ENCODE data around the gene VAMP7.
"Not testable (repeated sequence)": the region's sequence is repeated elsewhere in the genome, so short reads cannot be mapped to it uniquely, and the experiment has no call there.

The VAMP7 gene
- total RNA-seq = 45.6 to 51.6 reads per million in 2 donors

- DNase-seq = peak; percentile 56
Measured at GRCh38 chrX:155881158-155881993, at the start of gene VAMP7. Gene VAMP7 (plus strand): TSS chrX:155881345. CDS start chrX:155889467, 8,122 bp downstream.

- DNase-seq = no peak
Measured at GRCh38 chrX:155841232-155841631, 39.9 kb upstream of the VAMP7 start.

GRCh38 chrX:155851786-155852185 is 29.4 kb upstream of the VAMP7 start:
- not testable (repeated sequence) for DNase-seq

GRCh38 chrX:155857561-155857960 is 23.6 kb upstream of the VAMP7 start:
- DNase-seq = no peak

- DNase-seq = no peak
Measured at GRCh38 chrX:155864655-155865054, 16.5 kb upstream of the VAMP7 start.

- DNase-seq = no peak
Measured at GRCh38 chrX:155865193-155865592, 16.0 kb upstream of the VAMP7 start.

- DNase-seq = no peak
Measured at GRCh38 chrX:155867821-155868220, 13.3 kb upstream of the VAMP7 start.

GRCh38 chrX:155870958-155871357 is 10.2 kb upstream of the VAMP7 start:
- no peak for DNase-seq

- no peak for DNase-seq
Measured at GRCh38 chrX:155871934-155872333, 9.2 kb upstream of the VAMP7 start.

- DNase-seq = no peak
Measured at GRCh38 chrX:155873188-155873587, 8.0 kb upstream of the VAMP7 start.

- no peak for DNase-seq
Measured at GRCh38 chrX:155874571-155875244, 6.4 kb upstream of the VAMP7 start.

- no peak for DNase-seq
Measured at GRCh38 chrX:155876704-155877103, 4.4 kb upstream of the VAMP7 start.

GRCh38 chrX:155877288-155877687 is 3.9 kb upstream of the VAMP7 start:
- DNase-seq = no peak

- DNase-seq = no peak
Measured at GRCh38 chrX:155880586-155881157, 473 bp upstream of the VAMP7 start.

- no peak for DNase-seq
Measured at GRCh38 chrX:155886409-155886808, 5.3 kb downstream of the VAMP7 start.

- DNase-seq = no peak
Measured at GRCh38 chrX:155888139-155888538, 7.0 kb downstream of the VAMP7 start.

GRCh38 chrX:155889328-155889727 is 8.2 kb downstream of the VAMP7 start:
- DNase-seq = no peak

- no peak for DNase-seq
Measured at GRCh38 chrX:155891446-155892210, 10.5 kb downstream of the VAMP7 start.

GRCh38 chrX:155893521-155893920 is 12.4 kb downstream of the VAMP7 start:
- no peak for DNase-seq

GRCh38 chrX:155896512-155896911 is 15.4 kb downstream of the VAMP7 start:
- DNase-seq = no peak

GRCh38 chrX:155899366-155899765 is 18.2 kb downstream of the VAMP7 start:
- no peak for DNase-seq

GRCh38 chrX:155900765-155901164 is 19.6 kb downstream of the VAMP7 start:
- DNase-seq = no peak

GRCh38 chrX:155907661-155908060 is 26.5 kb downstream of the VAMP7 start:
- not testable (repeated sequence) for DNase-seq
